ENCODE measurements around the gene OSBPL10. TPM values are rescaled to one million over a fixed set of nuclear protein-coding genes. Genes with fewer than 3 reads are reported as not detected.

OSBPL10 gene
- total and polyA plus RNA-seq, 2 of the 4 experiments (the other 2 are of a cell fraction): 9.5 to 10.1 TPM

DNA sequence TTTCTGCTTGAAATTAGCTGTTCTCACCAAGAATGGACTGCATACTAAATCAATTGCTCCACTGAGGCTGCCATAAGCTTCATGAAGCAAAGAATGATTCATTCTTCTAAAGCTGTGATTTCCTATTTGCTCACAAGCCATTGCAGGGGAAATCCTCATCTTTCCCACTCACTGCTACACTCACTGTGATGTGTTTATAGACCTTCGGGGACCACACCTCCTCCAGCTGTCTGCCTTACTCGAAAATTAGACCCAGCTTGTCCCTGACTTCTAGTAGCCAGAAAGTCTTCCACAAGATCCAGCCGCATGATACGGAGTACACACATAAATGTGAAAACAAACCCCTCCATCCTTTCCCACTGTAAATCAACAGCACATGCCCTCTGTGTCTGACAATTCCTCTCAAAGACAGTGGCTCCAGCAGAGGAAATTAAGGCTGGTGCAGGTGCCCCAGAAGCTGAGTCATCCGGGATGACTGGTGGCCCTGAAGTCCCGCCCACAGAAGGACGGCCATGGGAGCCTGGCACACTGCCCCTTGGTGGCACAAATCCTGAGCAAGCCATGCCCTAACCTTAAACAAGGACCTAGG, 276.4 kb downstream of the OSBPL10 start:
- dilution Hi-C loops (cut with HindIII; ENCODE audit: low sequenced_read_pairs, unreplicated experiment): no loop called here
- H4K91ac ChIP-seq (ENCODE audit: insufficient read depth, low read depth, low read length): no peak overlapping the region
- no peak overlapping the region for H3K14ac ChIP-seq (replicated peaks; ENCODE audit: low read depth, low read length)
- peak overlapping the region; percentile 14; the same call in 1 of the 2 replicates for H3K27ac ChIP-seq (ENCODE audit: insufficient read depth, low read length)
- H3K4ac ChIP-seq (ENCODE audit: low read depth, low read length): no peak overlapping the region
- H3K9ac ChIP-seq (ENCODE audit: low read depth, low read length): no peak overlapping the region
- H3K4me1 ChIP-seq (ENCODE audit: control insufficient read depth, insufficient read depth, low read length): peaks cover 20% of the 10 kb centered on the region
- H2AK5ac ChIP-seq (ENCODE audit: low read depth, low read length): no peak overlapping the region
- in situ Hi-C loops (cut with MboI; ENCODE audit: low sequenced_read_pairs): no loop called here
- ChIA-PET POLR2A (ENCODE audit: unreplicated experiment) (no interaction called here), CTCF (interaction anchor here (1.3 kb wide), 1 partner anchor 20 kb away, joined by 4 read pairs; no protein-coding TSS in a partner anchor)
- H3K79me1 ChIP-seq (ENCODE audit: low read depth in 1 of 2, low read length in 2 of 2): 0 out of 4 replicates have a peak, but pooled peaks cover 0 to 5% of the 10 kb centered on the region in 2 experiments
- no peaks in the 10 kb centered on the region for H3K9me3 ChIP-seq (ENCODE audit: control insufficient read depth, insufficient read depth, low read length)
- H4K5ac ChIP-seq (ENCODE audit: low read depth, low read length): no peak overlapping the region
- H3K27me3 ChIP-seq (ENCODE audit: control insufficient read depth, insufficient read depth, low read length): no peaks in the 10 kb centered on the region
- no CpG with 5 or more reads among the region's 7 CpGs for WGBS, 2 experiments (ENCODE audit: extremely low coverage in 2 of 2, insufficient read length in 1 of 2)
- no peak overlapping the region for H2BK120ac ChIP-seq (ENCODE audit: low read depth, low read length)
- H4K20me1 ChIP-seq (ENCODE audit: insufficient read depth, low read length): no peaks in the 10 kb centered on the region
- H3K9me1 ChIP-seq (ENCODE audit: insufficient read depth, low read length): peaks cover 13% of the 10 kb centered on the region
- no peak overlapping the region for H3K4me3 ChIP-seq (ENCODE audit: insufficient read depth, low read depth, low read length)
- no peak overlapping the region for H2AK9ac ChIP-seq (replicated peaks; ENCODE audit: low read depth, low read length, poor library complexity)
- no peak overlapping the region for H3K56ac ChIP-seq (ENCODE audit: extremely low read depth, insufficient read depth, low read length)
- H2BK20ac ChIP-seq (ENCODE audit: low read depth, low read length): no peak overlapping the region
- no peak overlapping the region for H4K8ac ChIP-seq (ENCODE audit: low read depth in 2 of 2, low read length in 2 of 2)
- H2BK15ac ChIP-seq (ENCODE audit: low read depth, low read length): no peak overlapping the region
- H3K18ac ChIP-seq (ENCODE audit: low read depth, low read length): 0 out of 2 replicates have a peak overlapping the region, but pooled peaks have one; percentile 74
- peaks cover 7% of the 10 kb centered on the region for H3K36me3 ChIP-seq (ENCODE audit: control insufficient read depth, insufficient read depth, low read length)
- DNase-seq (peak; percentile 92), ATAC-seq (ENCODE audit: low read depth) (peak; percentile 87)
- H3K23ac ChIP-seq (ENCODE audit: low read depth, low read length): no peak overlapping the region
- H2AFZ ChIP-seq (replicated peaks; ENCODE audit: low read length, poor library complexity): no peak overlapping the region
- BruUV-seq (replicated peaks): no TSS peak
- intact Hi-C loops (cut with micrococcal nuclease): no loop called here
- H3K4me2 ChIP-seq (ENCODE audit: low read depth, low read length): peak overlapping the region; percentile 41
- TF ChIP-seq CEBPB (IDR thresholded peaks at IDR 0.05; ENCODE audit: low read depth, low read length): peak; percentile 70
- no peak for TF ChIP-seq MAZ (IDR thresholded peaks at IDR 0.05; ENCODE audit: borderline replicate concordance, low read depth, low read length)
- TF ChIP-seq FOS (IDR thresholded peaks at IDR 0.05; ENCODE audit: low read depth, low read length): peak; percentile 47
- TF ChIP-seq NFE2L2 (IDR thresholded peaks at IDR 0.05; ENCODE audit: low read depth, low read length): peak; percentile 37; the same call in 1 of the 2 replicates
- H2BK5ac ChIP-seq (ENCODE audit: low read depth, low read length, poor library complexity, severe bottlenecking): no peak overlapping the region
